Measurements from ENCODE around the gene NFKB2. TPM values are rescaled to one million over a fixed set of nuclear protein-coding genes. Genes with fewer than 3 reads are reported as not detected.

NFKB2 gene
- total and polyA plus RNA-seq, 2 donors (not counting 1 experiment from before 2014, with no cell fraction given) = 7.6 to 23.3 TPM

DNA sequence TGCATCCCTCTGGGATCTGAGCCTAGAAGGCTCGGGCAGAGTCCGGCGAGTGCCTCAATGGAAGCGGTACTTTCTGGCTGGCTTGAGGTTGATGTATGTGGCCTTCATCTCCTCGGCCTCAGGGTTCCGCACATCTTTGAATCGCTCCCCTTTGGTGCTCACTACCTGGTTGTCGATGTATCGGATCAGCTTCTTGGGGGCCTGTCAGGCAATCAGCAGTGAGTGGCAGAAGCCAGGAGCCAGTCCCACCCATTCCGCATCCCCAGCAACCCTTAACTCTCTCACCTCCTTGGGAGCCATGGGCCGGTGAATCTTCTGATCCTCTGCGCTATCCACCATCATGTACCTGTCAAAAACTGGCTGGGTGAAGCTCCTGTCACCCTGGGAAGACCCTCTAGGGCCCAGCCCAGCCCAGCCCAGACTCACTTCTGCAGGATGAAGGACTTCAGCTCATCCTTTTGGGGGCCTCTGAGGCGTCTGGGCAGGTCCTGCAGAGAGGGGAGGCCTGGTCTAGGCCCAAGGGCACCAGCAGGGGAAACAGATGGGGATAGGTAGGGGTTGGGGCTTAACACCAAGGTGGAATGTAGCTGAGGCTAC lies 28.0 kb downstream of the NFKB2 start:
- H3K4me3 ChIP-seq (replicated peaks in 1 of 4; ENCODE audit: control extremely low read depth in 1 of 4, insufficient read depth in 1 of 4, low read depth in 3 of 4, low read length in 4 of 4) = no peak overlapping the region
- H3K36me3 ChIP-seq (ENCODE audit: control insufficient read depth, insufficient read depth, low read length) = peaks cover 11% of the 10 kb centered on the region
- peaks cover 2% of the 10 kb centered on the region for H4K20me1 ChIP-seq (ENCODE audit: control insufficient read depth, extremely low read depth, insufficient read depth, low read length)
- TF ChIP-seq, protein P1, sequence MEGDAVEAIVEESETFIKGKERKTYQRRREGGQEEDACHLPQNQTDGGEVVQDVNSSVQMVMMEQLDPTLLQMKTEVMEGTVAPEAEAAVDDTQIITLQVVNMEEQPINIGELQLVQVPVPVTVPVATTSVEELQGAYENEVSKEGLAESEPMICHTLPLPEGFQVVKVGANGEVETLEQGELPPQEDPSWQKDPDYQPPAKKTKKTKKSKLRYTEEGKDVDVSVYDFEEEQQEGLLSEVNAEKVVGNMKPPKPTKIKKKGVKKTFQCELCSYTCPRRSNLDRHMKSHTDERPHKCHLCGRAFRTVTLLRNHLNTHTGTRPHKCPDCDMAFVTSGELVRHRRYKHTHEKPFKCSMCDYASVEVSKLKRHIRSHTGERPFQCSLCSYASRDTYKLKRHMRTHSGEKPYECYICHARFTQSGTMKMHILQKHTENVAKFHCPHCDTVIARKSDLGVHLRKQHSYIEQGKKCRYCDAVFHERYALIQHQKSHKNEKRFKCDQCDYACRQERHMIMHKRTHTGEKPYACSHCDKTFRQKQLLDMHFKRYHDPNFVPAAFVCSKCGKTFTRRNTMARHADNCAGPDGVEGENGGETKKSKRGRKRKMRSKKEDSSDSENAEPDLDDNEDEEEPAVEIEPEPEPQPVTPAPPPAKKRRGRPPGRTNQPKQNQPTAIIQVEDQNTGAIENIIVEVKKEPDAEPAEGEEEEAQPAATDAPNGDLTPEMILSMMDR (conservative IDR thresholded peaks at IDR 0.05 in 1 of 2, IDR thresholded peaks at IDR 0.05 in 1 of 2; ENCODE audit: low read depth in 1 of 2, low read length in 2 of 2) = no peak
- TF ChIP-seq EZH2 (IDR thresholded peaks at IDR 0.05; ENCODE audit: low read length, missing control alignments) = no peak
- DNase-seq (ENCODE audit: low read depth in 2 of 2) = no peak
- peaks cover 3% of the 10 kb centered on the region for H3K79me2 ChIP-seq (ENCODE audit: control insufficient read depth, insufficient read depth, low read length)
- H3K9me3 ChIP-seq (ENCODE audit: control insufficient read depth, insufficient read depth, low read depth, low read length) = no peaks in the 10 kb centered on the region
- H3K27me3 ChIP-seq (ENCODE audit: control insufficient read depth, insufficient read depth, low read length) = peaks cover 7% of the 10 kb centered on the region
- H3K9ac ChIP-seq (ENCODE audit: insufficient read depth, low read length) = no peak overlapping the region
- H3K4me1 ChIP-seq (ENCODE audit: control insufficient read depth, extremely low read depth, insufficient read depth, low read length) = peaks cover 24% of the 10 kb centered on the region
- H2AFZ ChIP-seq (ENCODE audit: low read length) = no peak overlapping the region
- H3K27ac ChIP-seq (ENCODE audit: insufficient read depth, low read length) = no peak overlapping the region
- no peak overlapping the region for H3K4me2 ChIP-seq (ENCODE audit: extremely low read depth, insufficient read depth, low read length)

- Histone ChIP-seq H3K27ac (ENCODE audit: insufficient read depth, low read length) (no peak overlapping the region), H3K9ac (ENCODE audit: insufficient read depth, low read length) (no peak overlapping the region), H3K36me3 (ENCODE audit: control insufficient read depth, insufficient read depth, low read length) (peaks cover 11% of the 10 kb centered on the region), H2AFZ (ENCODE audit: low read length) (no peak overlapping the region), H3K4me1 (ENCODE audit: control insufficient read depth, extremely low read depth, insufficient read depth, low read length) (peaks cover 24% of the 10 kb centered on the region), H3K79me2 (ENCODE audit: control insufficient read depth, insufficient read depth, low read length) (peaks cover 3% of the 10 kb centered on the region), H3K9me3 (ENCODE audit: control insufficient read depth, insufficient read depth, low read depth, low read length) (no peaks in the 10 kb centered on the region), H4K20me1 (ENCODE audit: control insufficient read depth, extremely low read depth, insufficient read depth, low read length) (peaks cover 2% of the 10 kb centered on the region), H3K27me3 (ENCODE audit: control insufficient read depth, insufficient read depth, low read length) (peaks cover 3% of the 10 kb centered on the region), H3K4me3 (replicated peaks in 1 of 4; ENCODE audit: control extremely low read depth in 1 of 4, insufficient read depth in 1 of 4, low read depth in 3 of 4, low read length in 4 of 4) (no peak overlapping the region), H3K4me2 (ENCODE audit: extremely low read depth, insufficient read depth, low read length) (no peak overlapping the region)
- no peak for DNase-seq (ENCODE audit: low read depth in 2 of 2)
- TF ChIP-seq EZH2 (IDR thresholded peaks at IDR 0.05; ENCODE audit: low read length, missing control alignments) = no peak
- TF ChIP-seq, protein P1 (conservative IDR thresholded peaks at IDR 0.05 in 1 of 2, IDR thresholded peaks at IDR 0.05 in 1 of 2; ENCODE audit: low read depth in 1 of 2, low read length in 2 of 2) = no peak
Measured at GRCh38 chr10:102424145-102424544, 28.6 kb downstream of the NFKB2 start.

- Histone ChIP-seq H3K4me2 (ENCODE audit: extremely low read depth, insufficient read depth, low read length) (no peak overlapping the region), H3K4me1 (ENCODE audit: control insufficient read depth, extremely low read depth, insufficient read depth, low read length) (peaks cover 20% of the 10 kb centered on the region), H3K9me3 (ENCODE audit: control insufficient read depth, insufficient read depth, low read depth, low read length) (no peaks in the 10 kb centered on the region), H3K9ac (ENCODE audit: insufficient read depth, low read length) (no peak overlapping the region), H4K20me1 (ENCODE audit: control insufficient read depth, extremely low read depth, insufficient read depth, low read length) (peaks cover 2% of the 10 kb centered on the region), H3K27me3 (ENCODE audit: control insufficient read depth, insufficient read depth, low read length) (no peaks in the 10 kb centered on the region), H3K4me3 (replicated peaks in 1 of 4; ENCODE audit: control extremely low read depth in 1 of 4, insufficient read depth in 1 of 4, low read depth in 3 of 4, low read length in 4 of 4) (no peak overlapping the region), H2AFZ (ENCODE audit: low read length) (no peak overlapping the region), H3K36me3 (ENCODE audit: control insufficient read depth, insufficient read depth, low read length) (peaks cover 11% of the 10 kb centered on the region), H3K27ac (ENCODE audit: insufficient read depth, low read length) (no peak overlapping the region), H3K79me2 (ENCODE audit: control insufficient read depth, insufficient read depth, low read length) (peaks cover 3% of the 10 kb centered on the region)
- DNase-seq (ENCODE audit: low read depth in 2 of 2) = no peak
- TF ChIP-seq EZH2 (IDR thresholded peaks at IDR 0.05; ENCODE audit: low read length, missing control alignments) = no peak
- TF ChIP-seq, protein P1 (conservative IDR thresholded peaks at IDR 0.05 in 1 of 2, IDR thresholded peaks at IDR 0.05 in 1 of 2; ENCODE audit: low read depth in 1 of 2, low read length in 2 of 2) = no peak
Measured at GRCh38 chr10:102424916-102425315, 29.4 kb downstream of the NFKB2 start.

Measured in fibroblast of lung (primary cell).